Measurements from ENCODE around the gene BUB3. TPM values are rescaled to one million over a fixed set of nuclear protein-coding genes. Genes with fewer than 3 reads are reported as not detected.
A peak's percentile ranks its signal among the peaks of the same experiment; 100 is the strongest.

The BUB3 gene
- total and polyA plus RNA-seq, 2 of the 13 experiments (the other 11 are each of a cell fraction or from before 2014, with no cell fraction given) = 174 to 188 TPM

GRCh38 chr10:123139521-123140163, 14.6 kb upstream of the BUB3 start (continued):
- TF ChIP-seq PPARG (CRISPR knock-in tag; conservative IDR thresholded peaks at IDR 0.05) (peak; percentile 35; the same call in 1 of the 2 replicates), ATF7-NPFF (CRISPR knock-in tag; IDR thresholded peaks at IDR 0.05; ENCODE audit: low read depth) (0 out of 2 replicates have a peak, but pooled peaks have one; percentile 46), TEAD3 (CRISPR knock-in tag; optimal IDR thresholded peaks at IDR 0.05; ENCODE audit: borderline replicate concordance) (peak; percentile 93), GLI4 (CRISPR knock-in tag; IDR thresholded peaks at IDR 0.05; ENCODE audit: borderline replicate concordance) (no peak), ZNF512 (CRISPR knock-in tag; IDR thresholded peaks at IDR 0.05) (no peak), ZNF580 (CRISPR knock-in tag; IDR thresholded peaks at IDR 0.05; ENCODE audit: borderline replicate concordance, low read depth) (0 out of 2 replicates have a peak, but pooled peaks have one; percentile 34), CEBPB (IDR thresholded peaks at IDR 0.05; ENCODE audit: borderline replicate concordance, low read depth, low read length) (peak; percentile 86), ZBTB7B (CRISPR knock-in tag; IDR thresholded peaks at IDR 0.05) (peak; percentile 48; the same call in 1 of the 2 replicates), ZNF816 (CRISPR knock-in tag; IDR thresholded peaks at IDR 0.05; ENCODE audit: borderline replicate concordance) (no peak), ZSCAN9 (CRISPR knock-in tag; IDR thresholded peaks at IDR 0.05; ENCODE audit: borderline replicate concordance) (peak; percentile 28; the same call in 1 of the 2 replicates), ZSCAN29 (CRISPR knock-in tag; conservative IDR thresholded peaks at IDR 0.05) (peak; percentile 70; the same call in 1 of the 2 replicates), ZHX1 (CRISPR knock-in tag; IDR thresholded peaks at IDR 0.05; ENCODE audit: low read depth) (no peak), GABPA (IDR thresholded peaks at IDR 0.05; ENCODE audit: low read depth, low read length) (no peak), GABPA (CRISPR knock-in tag; IDR thresholded peaks at IDR 0.05; ENCODE audit: low read depth) (peak; percentile 66), TRIM22 (IDR thresholded peaks at IDR 0.05) (no peak), KAT7 (CRISPR knock-in tag; IDR thresholded peaks at IDR 0.05; ENCODE audit: borderline replicate concordance) (no peak), ZFP37 (CRISPR knock-in tag; IDR thresholded peaks at IDR 0.05; ENCODE audit: borderline replicate concordance) (no peak), MTA1 (CRISPR knock-in tag; IDR thresholded peaks at IDR 0.05; ENCODE audit: borderline replicate concordance) (peak; percentile 63; the same call in 1 of the 2 replicates), MYPOP (CRISPR knock-in tag; IDR thresholded peaks at IDR 0.05) (peak; percentile 98), ZNF550 (CRISPR knock-in tag; IDR thresholded peaks at IDR 0.05; ENCODE audit: borderline replicate concordance) (no peak), ZBTB25 (CRISPR knock-in tag; IDR thresholded peaks at IDR 0.05) (peak; percentile 35; the same call in 1 of the 2 replicates), FOXJ3 (CRISPR knock-in tag; IDR thresholded peaks at IDR 0.05; ENCODE audit: borderline replicate concordance) (no peak)

Measured in HepG2 (cell line).